NCI-H446 (cell line): Measurements from ENCODE around the gene OPRPN.

Experiments
- DNase-seq, 2 experiments: peaks; one replicate each; lab custom pipeline; 2025; lab: John Stamatoyannopoulos, UW

The OPRPN gene, protein sequence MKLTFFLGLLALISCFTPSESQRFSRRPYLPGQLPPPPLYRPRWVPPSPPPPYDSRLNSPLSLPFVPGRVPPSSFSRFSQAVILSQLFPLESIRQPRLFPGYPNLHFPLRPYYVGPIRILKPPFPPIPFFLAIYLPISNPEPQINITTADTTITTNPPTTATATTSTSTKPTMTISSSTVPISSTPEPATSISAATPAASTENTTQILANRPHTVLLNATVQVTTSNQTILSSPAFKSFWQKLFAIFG

GRCh38 chr4:70397580-70397979, at the start of gene OPRPN:
OPRPN (plus strand) TSS chr4:70397940; CDS start chr4:70399286, 1,346 bp downstream.
- DNase-seq = no peak

- no peak for DNase-seq
Observed at GRCh38 chr4:70356185-70356584, 41.6 kb upstream of the OPRPN start.

GRCh38 chr4:70359115-70359661, 38.6 kb upstream of the OPRPN start:
- no peak for DNase-seq

DNA sequence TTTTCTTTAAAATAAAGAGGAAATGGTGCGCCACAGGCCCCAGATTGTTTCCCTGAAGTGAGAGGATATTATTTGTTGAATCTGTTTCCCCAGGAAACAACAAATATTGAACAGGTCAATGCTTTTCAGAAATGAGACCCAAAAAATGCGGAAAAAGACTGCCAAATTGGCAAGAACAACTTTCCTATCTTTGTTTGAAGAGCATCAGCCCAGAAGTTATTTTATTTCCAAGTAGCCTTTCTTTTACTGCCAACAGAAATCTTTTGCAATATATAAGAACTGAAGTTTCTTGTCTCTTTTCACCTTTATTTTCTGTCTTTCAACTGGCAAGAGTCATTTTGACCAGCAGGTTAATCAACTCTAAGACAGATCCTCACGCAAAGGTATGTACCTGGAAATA, 37.3 kb upstream of the OPRPN start, which contains the start of gene SMR3A:
Gene SMR3A, plus strand, starts transcription at position 301 of the 400 bp plus-strand sequence. CDS start 1,356 bp downstream, outside the sequence.
- DNase-seq = no peak

GRCh38 chr4:70364002-70364401, 33.7 kb upstream of the OPRPN start:
- DNase-seq = no peak

DNA sequence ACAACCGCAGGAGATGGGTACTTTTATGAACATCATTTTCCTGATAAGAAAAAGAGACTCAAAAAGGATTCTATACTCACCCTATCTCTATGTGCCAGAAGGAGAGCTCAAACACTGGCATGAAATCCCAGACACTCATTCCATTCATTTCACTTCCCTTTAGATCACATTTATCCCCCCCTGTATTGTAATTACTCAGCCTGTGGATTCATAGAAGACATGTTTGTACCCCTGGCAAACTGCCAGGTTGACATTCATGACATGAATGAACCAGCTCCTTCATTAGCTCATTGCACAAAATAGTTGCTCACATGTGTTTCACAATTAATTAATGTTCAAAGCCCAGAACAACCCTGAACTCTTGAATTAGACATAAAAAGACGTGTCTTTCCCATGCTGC, 32.3 kb upstream of the OPRPN start:
- DNase-seq = no peak

DNA sequence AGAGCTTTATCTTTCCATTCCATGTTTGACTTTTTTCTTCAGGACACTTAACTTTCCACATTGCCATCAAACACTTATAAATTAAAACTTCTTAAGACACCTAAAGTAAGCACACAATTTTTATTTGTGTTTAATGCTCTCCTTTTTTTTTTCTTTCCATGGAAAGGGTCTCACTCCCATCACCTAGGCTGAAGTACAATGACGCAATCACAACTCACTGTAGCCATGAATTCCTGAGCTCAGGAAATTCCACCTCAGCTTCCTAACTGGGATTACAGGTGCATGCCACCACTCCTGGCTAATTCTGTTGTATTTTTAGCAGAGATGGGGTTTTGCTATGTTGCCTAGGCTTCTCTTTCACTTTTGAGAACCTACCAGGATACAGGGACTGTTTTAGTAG, 29.9 kb upstream of the OPRPN start:
- DNase-seq = no peak

- no peak for DNase-seq
Observed at GRCh38 chr4:70371987-70372386, 25.8 kb upstream of the OPRPN start.

- DNase-seq = no peak
Observed at GRCh38 chr4:70372760-70373159, 25.0 kb upstream of the OPRPN start.

DNA sequence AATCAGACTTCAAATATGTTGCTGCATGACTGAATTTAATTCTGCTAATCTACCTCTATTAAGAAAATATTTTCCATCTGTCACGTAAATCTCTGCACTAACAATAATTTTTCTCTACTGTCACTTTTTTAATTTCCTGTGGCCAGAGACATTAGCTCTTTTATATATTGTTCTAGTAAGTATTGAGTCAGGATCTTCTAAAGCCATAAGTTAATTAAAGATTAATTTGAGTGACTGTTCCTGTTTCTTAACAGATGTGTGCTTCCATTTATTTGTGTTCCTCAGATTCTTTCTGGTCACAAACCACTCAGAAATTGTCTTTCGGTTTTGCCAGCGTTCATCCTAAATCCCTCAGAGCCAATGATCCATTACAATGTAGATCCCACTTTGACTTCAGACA, 17.2 kb upstream of the OPRPN start:
- no peak for DNase-seq

- DNase-seq = no peak
Observed at GRCh38 chr4:70382691-70383181, 15.0 kb upstream of the OPRPN start, which contains the start of gene SMR3B. SMR3B (plus strand) TSS chr4:70383131; CDS start chr4:70384511, 1,380 bp downstream.

DNA sequence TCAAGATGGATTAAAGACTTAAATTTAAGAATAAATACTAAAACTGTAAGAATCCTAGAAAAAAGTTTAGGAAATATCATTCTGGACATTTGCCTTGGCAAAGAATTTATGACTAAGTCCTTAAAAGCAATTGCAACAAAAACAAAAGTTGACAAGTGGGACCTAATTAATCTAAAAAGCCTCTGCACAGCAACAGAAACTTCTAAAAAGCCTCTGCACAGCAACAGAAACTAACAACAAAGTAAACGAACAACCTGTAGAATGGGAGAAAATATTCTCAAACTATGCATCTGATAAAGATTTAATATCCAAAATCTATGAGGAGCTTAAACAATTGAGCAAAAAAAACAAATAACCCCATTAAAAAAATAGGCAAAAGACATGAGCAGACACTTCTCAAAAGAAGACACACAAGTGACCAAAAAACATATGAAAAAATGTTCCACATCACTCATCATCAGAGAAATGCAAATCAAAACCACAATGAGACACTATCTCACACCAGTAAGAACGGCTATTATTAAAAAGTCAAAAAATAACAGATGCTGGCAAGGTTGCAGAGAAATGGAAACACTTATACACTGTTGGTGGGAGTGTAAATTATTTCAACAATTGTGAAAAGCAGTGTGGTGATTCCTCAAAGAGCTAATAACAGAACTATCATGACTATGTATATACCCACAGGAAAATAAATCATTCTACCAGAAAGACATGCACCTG, 5.5 kb upstream of the OPRPN start:
- no peak for DNase-seq

- no peak for DNase-seq
Observed at GRCh38 chr4:70399319-70399718, 1.6 kb downstream of the OPRPN start.

GRCh38 chr4:70402762-70403161, 5.0 kb downstream of the OPRPN start:
- no peak for DNase-seq

GRCh38 chr4:70405765-70406164, 8.0 kb downstream of the OPRPN start:
- DNase-seq = no peak

DNA sequence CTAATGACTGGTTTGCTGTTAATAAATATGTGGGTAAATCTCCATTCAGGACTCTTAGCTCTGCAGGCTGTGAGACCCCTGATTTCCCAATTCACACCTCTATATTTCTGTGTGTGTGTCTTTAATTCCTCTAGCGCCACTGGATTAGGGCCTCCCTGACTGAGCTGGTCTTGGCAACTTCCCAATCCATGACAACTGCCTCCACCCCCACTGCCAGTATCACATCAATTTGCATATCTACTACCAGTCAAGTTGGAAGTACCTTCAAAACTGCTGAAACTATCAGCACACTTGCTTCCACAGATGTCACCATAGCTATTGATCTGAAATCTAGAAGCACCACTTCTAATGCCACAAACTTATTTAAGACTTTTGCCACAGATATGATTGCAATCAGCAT, 27.6 kb downstream of the OPRPN start:
- no peak for DNase-seq

- no peak for DNase-seq
Observed at GRCh38 chr4:70426789-70427188, 29.0 kb downstream of the OPRPN start.

DNA sequence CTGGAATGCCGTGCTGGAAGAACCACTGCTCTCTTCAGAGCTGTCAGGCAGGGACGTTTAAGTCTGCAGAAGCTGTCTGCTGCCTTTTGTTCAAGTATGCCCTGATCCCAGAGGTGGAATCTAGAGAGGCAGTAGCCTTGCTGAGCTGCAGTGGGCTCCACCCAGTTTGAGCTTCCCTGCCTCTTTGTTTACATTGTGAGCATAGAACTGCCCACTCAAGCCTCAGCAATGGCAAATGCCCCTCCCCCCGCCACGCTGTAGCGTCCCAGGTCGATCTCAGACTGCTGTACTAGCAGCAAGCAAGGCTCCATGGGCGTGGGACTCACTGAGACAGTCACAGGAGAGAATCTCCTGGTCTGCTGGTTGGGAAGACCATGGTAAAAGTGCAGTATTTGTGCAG, 39.5 kb downstream of the OPRPN start:
- DNase-seq = no peak

DNA sequence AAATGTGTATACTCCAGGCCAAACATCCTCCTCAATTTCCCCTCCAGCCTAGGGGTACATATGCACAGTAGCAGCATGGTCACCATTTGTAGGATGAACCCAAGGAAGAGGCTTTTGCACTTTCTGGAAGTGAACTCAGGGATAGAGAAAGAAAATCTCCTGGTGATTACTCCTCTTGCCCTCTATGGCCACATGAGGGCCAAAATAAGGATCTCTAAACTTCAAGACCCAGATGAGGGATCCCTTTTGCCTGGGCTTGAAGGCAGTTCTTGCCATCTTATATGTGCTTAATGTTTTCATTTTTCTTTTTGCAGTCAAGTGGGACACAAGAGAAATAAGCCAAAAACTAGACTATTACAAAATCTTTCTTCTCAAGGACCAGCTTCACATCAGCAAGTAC, 44.7 kb downstream of the OPRPN start:
- no peak for DNase-seq

DNA sequence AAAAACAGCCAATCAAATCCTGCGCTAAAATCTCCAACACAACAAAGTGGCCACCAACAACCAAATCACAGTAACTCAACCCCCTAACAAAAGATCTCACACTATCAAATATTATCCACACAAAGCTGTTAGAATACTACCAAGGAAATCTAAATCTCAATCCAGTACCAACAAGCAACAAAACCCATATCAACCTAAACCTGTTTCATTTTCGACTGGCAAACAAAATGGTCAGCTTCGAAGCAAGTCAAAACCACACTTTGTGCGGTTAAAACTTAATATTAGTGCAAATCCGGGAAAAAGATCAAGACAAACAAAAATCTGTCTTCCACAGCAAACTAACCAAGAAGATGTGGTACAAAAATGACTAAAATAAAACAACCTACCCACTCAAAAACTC, 45.6 kb downstream of the OPRPN start:
- DNase-seq = no peak

- DNase-seq = no peak
Observed at GRCh38 chr4:70449220-70449619, 51.5 kb downstream of the OPRPN start.

DNA sequence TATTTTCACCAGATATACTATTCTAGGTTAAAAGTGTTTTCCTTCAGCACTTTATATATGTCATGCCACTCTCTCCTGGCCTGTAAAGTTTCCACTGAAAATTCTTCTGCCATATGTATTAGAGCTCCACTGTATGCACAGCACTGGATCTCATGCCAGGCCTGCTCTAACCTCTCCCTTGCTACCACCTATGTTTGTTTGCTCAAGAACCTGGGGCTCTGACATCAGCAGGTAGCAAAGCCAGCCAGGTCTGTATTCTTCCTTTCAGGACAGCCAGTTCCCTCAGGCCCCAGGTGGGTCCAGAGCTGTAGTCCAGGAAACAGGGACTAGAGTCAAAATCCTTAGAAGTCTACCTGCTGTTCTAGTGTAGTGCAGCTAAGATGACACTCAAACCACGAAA, 55.2 kb downstream of the OPRPN start:
- no peak for DNase-seq
